ENCODE results near the gene MVB12A.

The MVB12A gene

DNA sequence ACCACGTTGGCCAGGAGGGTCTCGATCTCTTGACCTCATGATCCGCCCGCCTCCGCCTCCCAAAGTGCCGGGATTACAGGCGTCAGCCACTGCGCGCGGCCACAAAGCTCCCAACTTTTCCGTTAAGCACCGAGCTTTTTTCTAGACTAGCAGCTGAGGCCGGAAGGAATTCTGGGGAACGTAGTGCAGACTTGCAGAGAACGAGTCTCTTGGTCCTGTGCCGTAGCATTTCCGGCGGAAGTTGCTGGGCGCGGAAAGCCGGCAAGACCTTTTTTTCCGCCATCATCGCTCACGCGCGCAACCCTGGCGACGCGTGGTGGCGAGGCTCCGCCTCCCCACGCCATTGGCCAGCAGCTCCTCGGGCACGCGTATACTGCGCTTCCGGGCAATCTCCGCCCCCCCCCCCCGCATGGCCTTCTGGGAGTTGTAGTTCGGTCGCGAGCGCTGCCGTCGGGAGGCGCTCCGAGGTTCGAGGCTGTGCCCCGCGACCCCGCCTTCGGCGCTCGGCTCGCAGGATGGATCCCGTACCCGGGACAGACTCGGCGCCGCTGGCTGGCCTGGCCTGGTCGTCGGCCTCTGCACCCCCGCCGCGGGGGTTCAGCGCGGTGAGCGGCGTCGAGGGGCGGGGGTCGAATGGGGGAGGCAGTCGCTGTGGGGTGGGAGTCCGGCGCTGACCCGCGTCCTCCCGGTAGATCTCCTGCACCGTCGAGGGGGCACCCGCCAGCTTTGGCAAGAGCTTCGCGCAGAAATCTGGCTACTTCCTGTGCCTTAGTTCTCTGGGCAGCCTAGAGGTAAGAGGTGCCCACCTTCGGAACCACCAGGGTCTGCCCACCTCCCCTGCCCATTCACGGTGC, at the start of gene MVB12A:
Gene MVB12A (plus strand): TSS at position 427 of the 854 bp plus-strand sequence. CDS start 89 bp downstream, at position 516.
- Histone ChIP-seq H3K4me3 (ENCODE audit: low read depth in 1 of 2, low read length in 2 of 2) (peak within 1 kb of the TSS; percentile 73 to 83), H3K36me3 (ENCODE audit: control insufficient read depth in 1 of 2, insufficient read depth in 2 of 2, low read length in 2 of 2) (no peaks in the 10 kb centered on the region), H3K9me3 (ENCODE audit: control insufficient read depth in 1 of 2, low read length in 2 of 2) (no peaks in the 10 kb centered on the region), H3K27me3 (ENCODE audit: low read depth, low read length) (no peaks in the 10 kb centered on the region), H3K4me1 (ENCODE audit: control insufficient read depth in 1 of 2, insufficient read depth in 2 of 2, low read length in 2 of 2) (peaks cover 6 to 16% of the 10 kb centered on the region in 2 donors), H3K27ac (ENCODE audit: low read length) (peak within 1 kb of the TSS; percentile 72)

- no peak within 1 kb of the TSS for H3K27ac ChIP-seq (ENCODE audit: low read length)
- peaks cover 0 to 5% of the 10 kb centered on the region in 2 donors for H3K4me1 ChIP-seq (ENCODE audit: control insufficient read depth in 1 of 2, insufficient read depth in 2 of 2, low read length in 2 of 2)
- peak within 1 kb of the TSS in 1 of 2 donors; percentile 6 for H3K4me3 ChIP-seq (ENCODE audit: low read depth in 1 of 2, low read length in 2 of 2)
- H3K27me3 ChIP-seq (ENCODE audit: low read depth, low read length), result no peaks in the 10 kb centered on the region
- no peaks in the 10 kb centered on the region for H3K9me3 ChIP-seq (ENCODE audit: control insufficient read depth in 1 of 2, low read length in 2 of 2)
- H3K36me3 ChIP-seq (ENCODE audit: control insufficient read depth in 1 of 2, insufficient read depth in 2 of 2, low read length in 2 of 2), result no peaks in the 10 kb centered on the region
These were observed 42.8 kb upstream of the MVB12A start, which contains the start of gene PLVAP for GRCh38 chr19:17376935-17377600. Gene PLVAP (minus strand): TSS chr19:17377342. CDS start chr19:17377288, 54 bp downstream.

DNA sequence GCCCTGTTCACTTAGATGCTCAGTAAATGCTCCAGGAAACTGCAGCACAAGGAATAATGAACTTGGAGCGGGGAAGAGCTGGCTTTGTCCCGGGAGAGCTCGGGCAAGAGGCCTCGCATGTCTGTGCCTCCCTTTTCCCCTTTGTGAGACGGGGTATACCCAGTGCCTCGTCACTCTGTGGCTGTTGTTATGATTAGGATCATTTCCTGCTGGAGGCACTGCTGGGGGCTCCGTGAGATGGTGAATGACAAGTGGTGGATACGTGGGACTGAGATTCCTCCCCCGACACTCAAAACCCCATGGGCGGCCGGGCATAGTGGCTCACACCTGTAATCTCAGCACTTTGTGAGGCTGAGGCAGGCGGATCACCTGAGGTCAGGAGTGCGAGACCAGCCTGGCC, 41.6 kb upstream of the MVB12A start:
- H3K27me3 ChIP-seq (ENCODE audit: low read depth, low read length), result no peaks in the 10 kb centered on the region
- H3K36me3 ChIP-seq (ENCODE audit: control insufficient read depth in 1 of 2, insufficient read depth in 2 of 2, low read length in 2 of 2), result no peaks in the 10 kb centered on the region
- H3K4me1 ChIP-seq (ENCODE audit: control insufficient read depth in 1 of 2, insufficient read depth in 2 of 2, low read length in 2 of 2), result peaks cover 0 to 5% of the 10 kb centered on the region in 2 donors
- H3K27ac ChIP-seq (ENCODE audit: low read length), result no peak overlapping the region
- no peaks in the 10 kb centered on the region for H3K9me3 ChIP-seq (ENCODE audit: control insufficient read depth in 1 of 2, low read length in 2 of 2)
- no peak overlapping the region for H3K4me3 ChIP-seq (ENCODE audit: low read depth in 1 of 2, low read length in 2 of 2)

DNA sequence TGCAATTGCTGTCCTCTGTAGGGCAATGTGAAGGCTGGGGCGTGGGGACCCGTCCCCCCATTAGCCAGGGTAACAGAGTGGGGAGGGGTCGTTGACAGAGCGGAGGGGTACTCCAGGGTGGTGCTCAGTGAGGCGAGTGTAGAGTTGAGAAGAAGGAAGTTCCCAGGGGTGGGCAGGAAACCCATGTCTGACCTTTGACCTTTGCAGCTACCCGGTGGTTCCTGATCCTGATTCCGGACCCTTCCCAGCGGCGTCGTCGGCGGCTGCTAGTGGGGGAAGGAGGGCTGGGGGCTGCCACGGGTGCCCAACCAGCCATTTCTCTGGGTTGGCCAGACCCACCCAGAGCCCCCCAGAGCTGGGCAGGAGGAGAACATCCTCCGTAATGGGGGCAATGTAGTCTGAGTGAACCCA, 40.6 kb upstream of the MVB12A start:
- Histone ChIP-seq H3K27me3 (ENCODE audit: low read depth, low read length) (no peaks in the 10 kb centered on the region), H3K4me1 (ENCODE audit: control insufficient read depth in 1 of 2, insufficient read depth in 2 of 2, low read length in 2 of 2) (peaks cover 0 to 5% of the 10 kb centered on the region in 2 donors), H3K9me3 (ENCODE audit: control insufficient read depth in 1 of 2, low read length in 2 of 2) (no peaks in the 10 kb centered on the region), H3K27ac (ENCODE audit: low read length) (no peak overlapping the region), H3K36me3 (ENCODE audit: control insufficient read depth in 1 of 2, insufficient read depth in 2 of 2, low read length in 2 of 2) (no peaks in the 10 kb centered on the region), H3K4me3 (ENCODE audit: low read depth in 1 of 2, low read length in 2 of 2) (no peak overlapping the region)

- Histone ChIP-seq H3K9me3 (ENCODE audit: control insufficient read depth in 1 of 2, low read length in 2 of 2) (no peaks in the 10 kb centered on the region), H3K27me3 (ENCODE audit: low read depth, low read length) (no peaks in the 10 kb centered on the region), H3K4me3 (ENCODE audit: low read depth in 1 of 2, low read length in 2 of 2) (no peak overlapping the region), H3K36me3 (ENCODE audit: control insufficient read depth in 1 of 2, insufficient read depth in 2 of 2, low read length in 2 of 2) (no peaks in the 10 kb centered on the region), H3K4me1 (ENCODE audit: control insufficient read depth in 1 of 2, insufficient read depth in 2 of 2, low read length in 2 of 2) (peaks cover 0 to 5% of the 10 kb centered on the region in 2 donors), H3K27ac (ENCODE audit: low read length) (no peak overlapping the region)
These were observed 39.3 kb upstream of the MVB12A start for GRCh38 chr19:17380426-17381138.

DNA sequence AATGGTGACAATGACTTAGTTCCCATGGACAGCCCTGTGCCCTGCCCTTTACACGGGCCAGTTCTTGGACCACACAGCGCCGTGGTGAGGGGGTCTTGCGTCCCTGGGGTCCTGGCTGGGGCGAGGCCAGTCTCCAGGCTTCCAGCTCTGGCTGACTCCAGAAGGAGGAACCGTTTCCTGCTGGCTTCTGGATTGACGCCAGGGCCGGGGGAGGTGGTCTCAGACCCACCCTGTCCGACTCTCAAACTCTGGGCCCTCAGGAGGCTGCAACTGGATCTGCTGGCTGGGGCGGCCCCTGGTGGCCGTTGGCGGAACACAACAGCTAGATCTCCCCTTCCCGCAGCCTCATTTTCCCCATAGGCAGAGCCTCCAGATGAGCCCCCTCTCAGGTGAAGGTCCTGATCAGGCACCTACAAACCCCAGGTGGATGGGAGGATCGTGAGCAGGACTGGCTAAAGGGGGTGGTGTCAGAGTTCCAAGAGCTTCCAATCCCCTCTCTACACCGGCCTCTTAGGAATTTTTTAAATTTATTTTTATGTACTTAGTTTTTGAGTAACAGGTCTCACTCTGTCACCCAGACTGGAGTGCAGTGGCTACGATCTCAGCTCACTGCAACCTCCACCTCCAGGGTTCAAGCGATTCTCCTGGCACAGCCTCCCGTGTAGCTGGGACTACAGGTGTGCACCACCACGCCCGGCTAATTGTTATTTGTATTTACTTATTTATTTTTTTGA, 33.8 kb upstream of the MVB12A start:
- no peak overlapping the region for H3K4me3 ChIP-seq (ENCODE audit: low read depth in 1 of 2, low read length in 2 of 2)
- no peak overlapping the region for H3K27ac ChIP-seq (ENCODE audit: low read length)
- no peaks in the 10 kb centered on the region for H3K27me3 ChIP-seq (ENCODE audit: low read depth, low read length)
- H3K4me1 ChIP-seq (ENCODE audit: control insufficient read depth in 1 of 2, insufficient read depth in 2 of 2, low read length in 2 of 2), result peaks cover 0 to 10% of the 10 kb centered on the region in 2 donors
- no peaks in the 10 kb centered on the region for H3K9me3 ChIP-seq (ENCODE audit: control insufficient read depth in 1 of 2, low read length in 2 of 2)
- H3K36me3 ChIP-seq (ENCODE audit: control insufficient read depth in 1 of 2, insufficient read depth in 2 of 2, low read length in 2 of 2), result no peaks in the 10 kb centered on the region

DNA sequence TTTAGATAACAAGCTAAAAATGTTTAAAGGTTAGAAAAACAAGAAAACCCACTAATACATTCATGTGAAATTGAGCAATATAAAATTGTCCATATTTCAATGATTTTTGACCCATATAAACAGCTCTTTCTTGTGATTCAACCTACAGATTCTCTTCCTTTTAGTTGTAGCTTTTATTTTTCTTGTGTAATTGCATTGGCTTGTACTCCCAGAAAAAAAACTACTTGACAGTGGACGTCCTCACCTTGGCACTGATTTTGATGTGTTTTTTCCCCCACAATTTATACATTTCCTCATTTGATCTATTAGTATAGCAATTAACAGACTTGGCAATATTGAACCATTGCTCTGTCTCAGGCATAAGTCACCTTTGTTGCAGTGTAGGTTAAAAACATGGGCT, 30.6 kb upstream of the MVB12A start:
- Histone ChIP-seq H3K4me1 (ENCODE audit: control insufficient read depth in 1 of 2, insufficient read depth in 2 of 2, low read length in 2 of 2) (peaks cover 6 to 23% of the 10 kb centered on the region in 2 donors), H3K27ac (ENCODE audit: low read length) (no peak overlapping the region), H3K27me3 (ENCODE audit: low read depth, low read length) (no peaks in the 10 kb centered on the region), H3K36me3 (ENCODE audit: control insufficient read depth in 1 of 2, insufficient read depth in 2 of 2, low read length in 2 of 2) (no peaks in the 10 kb centered on the region), H3K9me3 (ENCODE audit: control insufficient read depth in 1 of 2, low read length in 2 of 2) (no peaks in the 10 kb centered on the region), H3K4me3 (ENCODE audit: low read depth in 1 of 2, low read length in 2 of 2) (no peak overlapping the region)

DNA sequence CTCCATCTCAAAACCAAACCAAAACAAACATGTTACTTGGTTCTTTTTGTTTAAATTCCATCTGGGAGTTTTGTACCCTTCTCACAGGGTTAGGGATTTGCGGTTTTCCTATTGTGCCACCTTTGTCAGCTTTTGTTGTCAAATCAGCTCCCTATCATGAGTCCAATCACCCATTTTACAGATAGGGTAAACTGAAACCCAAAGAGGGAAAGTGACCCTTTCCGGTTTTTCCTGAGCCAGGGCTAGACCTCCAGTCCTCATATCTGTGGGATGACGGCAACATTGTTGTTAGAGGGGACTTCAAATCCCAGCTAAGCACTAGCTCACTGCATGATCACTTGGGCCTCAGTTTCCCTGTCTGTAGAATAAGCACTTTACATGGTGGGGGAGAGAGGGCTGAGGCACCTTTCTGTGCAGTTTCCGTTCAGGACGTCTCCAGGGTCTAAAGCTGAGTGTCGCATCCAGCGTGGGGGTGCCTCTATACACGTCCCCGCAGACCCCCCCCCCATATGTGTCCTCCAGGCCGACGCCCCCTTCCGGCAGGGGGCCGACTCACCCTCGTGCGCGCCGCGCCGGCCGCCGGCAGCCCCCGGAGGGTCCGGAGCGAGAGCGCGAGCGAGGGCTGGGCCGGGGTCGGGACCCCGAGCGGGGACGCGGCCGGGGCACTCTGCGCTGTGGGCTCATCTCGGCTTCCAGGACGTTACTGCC, 29.7 kb upstream of the MVB12A start:
- no peak overlapping the region for H3K27ac ChIP-seq (ENCODE audit: low read length)
- no peaks in the 10 kb centered on the region for H3K36me3 ChIP-seq (ENCODE audit: control insufficient read depth in 1 of 2, insufficient read depth in 2 of 2, low read length in 2 of 2)

GRCh38 chr19:17390665-17391370, 29.0 kb upstream of the MVB12A start:
- H3K27ac ChIP-seq (ENCODE audit: low read length), result no peak overlapping the region
- H3K36me3 ChIP-seq (ENCODE audit: control insufficient read depth in 1 of 2, insufficient read depth in 2 of 2, low read length in 2 of 2), result no peaks in the 10 kb centered on the region
- H3K27me3 ChIP-seq (ENCODE audit: low read depth, low read length), result no peaks in the 10 kb centered on the region
- H3K9me3 ChIP-seq (ENCODE audit: control insufficient read depth in 1 of 2, low read length in 2 of 2), result no peaks in the 10 kb centered on the region
- peak overlapping the region; percentile 37 to 62 for H3K4me3 ChIP-seq (ENCODE audit: low read depth in 1 of 2, low read length in 2 of 2)
- H3K4me1 ChIP-seq (ENCODE audit: control insufficient read depth in 1 of 2, insufficient read depth in 2 of 2, low read length in 2 of 2), result peaks cover 6 to 21% of the 10 kb centered on the region in 2 donors

More for the DNA sequence above, 29.7 kb upstream of the MVB12A start:
- Histone ChIP-seq H3K9me3 (ENCODE audit: control insufficient read depth in 1 of 2, low read length in 2 of 2) (no peaks in the 10 kb centered on the region), H3K4me3 (ENCODE audit: low read depth in 1 of 2, low read length in 2 of 2) (peak overlapping the region; percentile 37 to 62), H3K4me1 (ENCODE audit: control insufficient read depth in 1 of 2, insufficient read depth in 2 of 2, low read length in 2 of 2) (peaks cover 6 to 23% of the 10 kb centered on the region in 2 donors), H3K27me3 (ENCODE audit: low read depth, low read length) (no peaks in the 10 kb centered on the region)
